IMR-90 (cell line): ENCODE measurements around the gene FOXP1. TPM values are rescaled to one million over a fixed set of nuclear protein-coding genes. Genes with fewer than 3 reads are reported as not detected.

ENCODE experiments used
- ATAC-seq: fragments of 200-7000 bp; cut with Tn5 transposase; 2 replicates; pipeline ENCODE4 v1.9.1; 2020; ENCODE audit warnings: low read depth, mild to moderate bottlenecking, moderate library complexity
- BruUV-seq: library from RNA; stranded (reverse); fragments of 400-500 nt; replicated peaks from 2 replicates; lab custom pipeline; 2021; lab: Mats Ljungman, UMichigan
- CTCF ChIA-PET: fragments of 300-600 bp; formaldehyde crosslinking; extraction: SDS; loops from one replicate; lab custom pipeline; 2021; ENCODE audit warnings: antibody characterized with exemption; lab: Yijun Ruan, JAX
- POLR2A ChIA-PET: fragments of 300-600 bp; sonication (Branson Sonifier 250); formaldehyde crosslinking; loops from one replicate; lab custom pipeline; 2022; ENCODE audit warnings: antibody characterized with exemption; ENCODE audit not compliant: unreplicated experiment; lab: Charles Lee
- DNase-seq: peaks from one replicate; pipeline ENCODE4 v3.0.0; 2013
- H2AFZ ChIP-seq: replicated peaks from 2 replicates; pipeline ENCODE3; 2013; ENCODE audit warnings: low read length, mild to moderate bottlenecking; ENCODE audit not compliant: poor library complexity
- H2AK5ac ChIP-seq: 2 replicates; pipeline ENCODE4 v1.6.1; 2013; ENCODE audit warnings: low read depth, low read length, inconsistent platforms
- H2AK9ac ChIP-seq: replicated peaks from 2 replicates; pipeline ENCODE3; 2013; ENCODE audit warnings: mild to moderate bottlenecking, low read depth, low read length, moderate library complexity; ENCODE audit not compliant: poor library complexity
- H2BK120ac ChIP-seq: 2 replicates; pipeline ENCODE4 v1.6.1; 2013; ENCODE audit warnings: low read depth, low read length, inconsistent platforms
- H2BK15ac ChIP-seq: 3 replicates; pipeline ENCODE4 v1.6.1; 2013; ENCODE audit warnings: low read depth, low read length, inconsistent platforms
- H2BK20ac ChIP-seq: 2 replicates; pipeline ENCODE4 v1.6.1; 2013; ENCODE audit warnings: low read depth, mild to moderate bottlenecking, inconsistent platforms, low read length, moderate library complexity
- H2BK5ac ChIP-seq: 2 replicates; pipeline ENCODE4 v1.6.1; 2013; ENCODE audit warnings: mild to moderate bottlenecking, low read depth, low read length, inconsistent platforms; ENCODE audit not compliant: poor library complexity, severe bottlenecking
- H3K14ac ChIP-seq: replicated peaks from 2 replicates; pipeline ENCODE4 v1.6.1; 2013; ENCODE audit warnings: low read depth, low read length, inconsistent platforms
- H3K18ac ChIP-seq: 2 replicates; pipeline ENCODE4 v1.6.1; 2013; ENCODE audit warnings: low read depth, low read length, control low read depth
- H3K23ac ChIP-seq: 2 replicates; pipeline ENCODE4 v1.6.1; 2013; ENCODE audit warnings: low read depth, low read length, inconsistent platforms
- H3K27ac ChIP-seq: 2 replicates; pipeline ENCODE4 v1.5.1; 2013; ENCODE audit warnings: mild to moderate bottlenecking, control low read depth, low read length; ENCODE audit not compliant: insufficient read depth
- H3K27me3 ChIP-seq: 2 replicates; pipeline ENCODE4 v1.6.1; 2013; ENCODE audit warnings: low read length; ENCODE audit not compliant: control insufficient read depth, insufficient read depth
- H3K36me3 ChIP-seq: 2 replicates; pipeline ENCODE4 v1.6.1; 2013; ENCODE audit warnings: low read length, mixed read lengths; ENCODE audit not compliant: control insufficient read depth, insufficient read depth
- H3K4ac ChIP-seq: 2 replicates; pipeline ENCODE4 v1.6.1; 2013; ENCODE audit warnings: low read depth, low read length, inconsistent platforms
- H3K4me1 ChIP-seq: 2 replicates; pipeline ENCODE4 v1.6.1; 2013; ENCODE audit warnings: low read length, mixed read lengths; ENCODE audit not compliant: control insufficient read depth, insufficient read depth
- H3K4me2 ChIP-seq: 2 replicates; pipeline ENCODE4 v1.6.1; 2013; ENCODE audit warnings: low read depth, mild to moderate bottlenecking, control low read depth, low read length, moderate library complexity
- H3K4me3 ChIP-seq: 2 replicates; pipeline ENCODE4 v1.5.1; 2013; ENCODE audit warnings: low read depth, mild to moderate bottlenecking, control low read depth, low read length, moderate library complexity; ENCODE audit not compliant: insufficient read depth
- H3K56ac ChIP-seq: 2 replicates; pipeline ENCODE4 v1.6.1; 2013; ENCODE audit warnings: low read length, inconsistent platforms; ENCODE audit not compliant: insufficient read depth; ENCODE audit errors: extremely low read depth
- H3K79me1 ChIP-seq, 2 experiments: 2 replicates each; pipeline ENCODE4 v1.6.1; 2013; ENCODE audit warnings: low read length in 2 of 2, inconsistent platforms in 1 of 2, low read depth in 1 of 2
- H3K9ac ChIP-seq: 2 replicates; pipeline ENCODE4 v1.6.1; 2013; ENCODE audit warnings: low read depth, low read length, control low read depth
- H3K9me1 ChIP-seq: 2 replicates; pipeline ENCODE4 v1.6.1; 2013; ENCODE audit warnings: low read length, inconsistent platforms; ENCODE audit not compliant: insufficient read depth
- H3K9me3 ChIP-seq: 2 replicates; pipeline ENCODE4 v1.6.1; 2013; ENCODE audit warnings: low read length; ENCODE audit not compliant: control insufficient read depth, insufficient read depth
- H4K20me1 ChIP-seq: 2 replicates; pipeline ENCODE4 v1.6.1; 2013; ENCODE audit warnings: low read length, inconsistent platforms; ENCODE audit not compliant: insufficient read depth
- H4K5ac ChIP-seq: 2 replicates; pipeline ENCODE4 v1.6.1; 2013; ENCODE audit warnings: mild to moderate bottlenecking, low read depth, low read length, control low read depth
- H4K8ac ChIP-seq, 2 experiments: 2 replicates each; pipeline ENCODE4 v1.6.1; 2013; ENCODE audit warnings: low read depth in 2 of 2, low read length in 2 of 2, control low read depth in 1 of 2, inconsistent platforms in 1 of 2
- H4K91ac ChIP-seq: 2 replicates; pipeline ENCODE4 v1.6.1; 2013; ENCODE audit warnings: low read depth, low read length, inconsistent platforms; ENCODE audit not compliant: insufficient read depth
- BHLHE40 ChIP-seq: fragments of 150-350 bp; IDR thresholded peaks from 2 replicates; pipeline ENCODE4 v1.6.1; 2016; ENCODE audit warnings: mild to moderate bottlenecking, low read depth, low read length
- CEBPB ChIP-seq: IDR thresholded peaks from 2 replicates; pipeline ENCODE4 v1.6.1; 2012; ENCODE audit warnings: low read depth, low read length, improper control_type of control experiment
- CHD1 ChIP-seq: IDR thresholded peaks from 2 replicates; pipeline ENCODE4 v1.6.1; 2012; ENCODE audit warnings: low read depth, low read length, improper control_type of control experiment
- CTCF ChIP-seq: conservative IDR thresholded peaks from 2 replicates; pipeline ENCODE4 v1.5.1; 2012; ENCODE audit warnings: mild to moderate bottlenecking, low read depth, low read length, improper control_type of control experiment
- ELK1 ChIP-seq: fragments of 150-350 bp; IDR thresholded peaks from 2 replicates; pipeline ENCODE4 v1.6.1; 2016; ENCODE audit warnings: low read depth, mild to moderate bottlenecking, low read length, moderate library complexity, borderline replicate concordance
- FOS ChIP-seq: fragments of 150-350 bp; IDR thresholded peaks from 2 replicates; pipeline ENCODE4 v1.6.1; 2016; ENCODE audit warnings: low read depth, low read length
- MAFK ChIP-seq: IDR thresholded peaks from 2 replicates; pipeline ENCODE4 v1.6.1; 2012; ENCODE audit warnings: low read depth, low read length, improper control_type of control experiment
- MAZ ChIP-seq: IDR thresholded peaks from 2 replicates; pipeline ENCODE4 v1.6.1; 2012; ENCODE audit warnings: low read depth, mild to moderate bottlenecking, low read length, improper control_type of control experiment, moderate library complexity, borderline replicate concordance
- MXI1 ChIP-seq: IDR thresholded peaks from 2 replicates; pipeline ENCODE4 v1.6.1; 2012; ENCODE audit warnings: low read depth, mild to moderate bottlenecking, low read length, moderate library complexity, borderline replicate concordance
- NFE2L2 ChIP-seq: fragments of 150-350 bp; IDR thresholded peaks from 2 replicates; pipeline ENCODE4 v1.6.1; 2016; ENCODE audit warnings: low read depth, mild to moderate bottlenecking, low read length
- POLR2A ChIP-seq: IDR thresholded peaks from 2 replicates; pipeline ENCODE4 v1.6.1; 2012; ENCODE audit warnings: mild to moderate bottlenecking, low read depth, low read length
- RAD21 ChIP-seq: IDR thresholded peaks from 2 replicates; pipeline ENCODE4 v1.6.1; 2012; ENCODE audit warnings: low read length, improper control_type of control experiment
- RCOR1 ChIP-seq: IDR thresholded peaks from 2 replicates; pipeline ENCODE4 v1.6.1; 2012; ENCODE audit warnings: mild to moderate bottlenecking, low read length, improper control_type of control experiment; ENCODE audit not compliant: insufficient replicate concordance
- RFX5 ChIP-seq: IDR thresholded peaks from 2 replicates; pipeline ENCODE4 v1.8.0; 2012; ENCODE audit warnings: low read depth, mild to moderate bottlenecking, low read length, moderate library complexity
- SMC3 ChIP-seq: fragments of 150-350 bp; IDR thresholded peaks from 2 replicates; pipeline ENCODE4 v1.6.1; 2016; ENCODE audit warnings: low read depth, mild to moderate bottlenecking, antibody characterized with exemption, low read length, moderate library complexity
- USF2 ChIP-seq: fragments of 150-350 bp; IDR thresholded peaks from 2 replicates; pipeline ENCODE4 v1.6.1; 2017; ENCODE audit warnings: mild to moderate bottlenecking, antibody characterized with exemption, low read length, low read depth
- WGBS, 2 experiments: methylation state at CpG; one replicate each; pipeline versions ENCODE4 v1.1.5 to v1.1.7; 2013; ENCODE audit warnings: missing lambda C conversion rate in 2 of 2; ENCODE audit not compliant: insufficient read length in 1 of 2; ENCODE audit errors: extremely low coverage in 2 of 2; 5-methylcytosine and 5-hydroxymethylcytosine counted together
- dilution Hi-C: fragments of 300-500 bp; cut with HindIII; formaldehyde crosslinking; loops from one replicate; pipeline ENCODE4 v1.14.3; 2018; ENCODE audit warnings: low sequenced_read_pairs; ENCODE audit not compliant: unreplicated experiment
- in situ Hi-C: fragments of 300-500 bp; cut with MboI; formaldehyde crosslinking; loops from 3 replicates; pipeline ENCODE4 v1.14.3; 2019; ENCODE audit warnings: low sequenced_read_pairs, inconsistent platforms, mixed read lengths
- intact Hi-C: fragments of 100-400 bp; cut with micrococcal nuclease; formaldehyde crosslinking; loops from 2 replicates; pipeline ENCODE4 v1.10.0; 2022
- polyA plus RNA-seq, 3 experiments: library from polyadenylated mRNA; depleted of rRNA; stranded (reverse); fragments of >200 nt; gene quantifications; 2 replicates each; pipeline ENCODE4 v1.2.3, GENCODE V29; 2012; ENCODE audit warnings: low replicate concordance in 1 of 3
- total RNA-seq: library from RNA; depleted of rRNA; stranded (reverse); fragments of >200 nt; gene quantifications from 2 replicates; pipeline ENCODE4 v1.2.3, GENCODE V29; 2012

FOXP1 gene
- total and polyA plus RNA-seq, 2 of the 4 experiments (the other 2 are of a cell fraction), result 37.0 to 132 TPM

GRCh38 chr3:71614426-71614825, 30.9 kb upstream of the FOXP1 start:
- Histone ChIP-seq H3K36me3 (no peaks in the 10 kb centered on the region), H3K4me1 (no peaks in the 10 kb centered on the region), H3K4me3 (no peak overlapping the region), H3K79me1 (no peaks in the 10 kb centered on the region), H3K4me2 (no peak overlapping the region), H2AK5ac (no peak overlapping the region), H3K9ac (no peak overlapping the region), H3K18ac (no peak overlapping the region), H3K27me3 (peaks cover 17% of the 10 kb centered on the region), H3K14ac (no peak overlapping the region), H4K20me1 (no peaks in the 10 kb centered on the region), H4K8ac (no peak overlapping the region), H3K9me1 (no peaks in the 10 kb centered on the region), H3K27ac (no peak overlapping the region), H2BK120ac (no peak overlapping the region), H3K56ac (no peak overlapping the region), H2AFZ (no peak overlapping the region), H4K5ac (no peak overlapping the region), H3K23ac (no peak overlapping the region), H2BK15ac (no peak overlapping the region), H3K9me3 (no peaks in the 10 kb centered on the region), H4K91ac (no peak overlapping the region), H2AK9ac (no peak overlapping the region), H3K4ac (no peak overlapping the region), H2BK5ac (no peak overlapping the region), H2BK20ac (no peak overlapping the region)
- TF ChIP-seq MAZ, result no peak
- TF ChIP-seq MXI1, result no peak
- TF ChIP-seq CTCF, result no peak
- no peak for TF ChIP-seq RCOR1
- TF ChIP-seq MAFK, result no peak
- TF ChIP-seq FOS, result no peak
- TF ChIP-seq RAD21, result no peak
- TF ChIP-seq RFX5, result no peak
- no peak for TF ChIP-seq USF2
- no peak for TF ChIP-seq POLR2A
- no peak for TF ChIP-seq BHLHE40
- TF ChIP-seq SMC3, result no peak
- no peak for TF ChIP-seq NFE2L2
- TF ChIP-seq ELK1, result no peak
- TF ChIP-seq CHD1, result no peak
- no peak for TF ChIP-seq CEBPB
- dilution Hi-C loops (no loop called here), in situ Hi-C loops (loop anchor here (25.0 kb wide), 1 partner anchor 902 kb away; no protein-coding TSS in a partner anchor), intact Hi-C loops (no loop called here)
- CTCF ChIA-PET, result no interaction called here
- no peak for ATAC-seq
- DNase-seq, result no peak
- no CpG with 5 or more reads among the region's 5 CpGs for WGBS, 2 experiments
- BruUV-seq, result no TSS peak
- POLR2A ChIA-PET, result no interaction called here
